K562 (cell line): ENCODE data around the gene CSTPP1. TPM values are rescaled to one million over a fixed set of nuclear protein-coding genes. Genes with fewer than 3 reads are reported as not detected.

Source experiments
- ATAC-seq: fragments of 200-7000 bp; cut with Tn5 transposase; 3 replicates; pipeline ENCODE4 v1.9.1; 2020; ENCODE audit warnings: moderate library complexity
- BruUV-seq: library from RNA; stranded (reverse); fragments of 400-500 nt; replicated peaks from 2 replicates; lab custom pipeline; 2021; lab: Mats Ljungman, UMichigan
- CTCF ChIA-PET: fragments of 300-600 bp; formaldehyde crosslinking; extraction: SDS; loops from one replicate; lab custom pipeline; 2021; ENCODE audit warnings: low intra/inter-chr PET ratio; lab: Yijun Ruan, JAX
- POLR2A ChIA-PET: fragments of 300-600, 350-650 bp; sonication (Branson Sonifier 250); formaldehyde crosslinking; extraction: SDS; loops from one replicate; lab custom pipeline; 2021; ENCODE audit warnings: antibody characterized with exemption, inconsistent platforms; lab: Yijun Ruan, JAX
- DNase-seq, 4 experiments: peaks; one replicate each; pipeline versions ENCODE4 v3.0.0 to v3.0.0-alpha.2; 2011 to 2018; ENCODE audit warnings: low spot score in 3 of 4, mixed read lengths in 3 of 4; ENCODE audit errors: extremely low read depth in 1 of 4
- FAIRE-seq: peaks from 2 replicates; lab custom pipeline; 2011; peaks lifted over from hg19 to GRCh38; lab: Jason Lieb, UNC
- H2AFZ ChIP-seq: 2 replicates; pipeline ENCODE4 v1.6.0; 2011; ENCODE audit warnings: low read depth, low read length, control low read depth, inconsistent platforms
- H3K27ac ChIP-seq: fragments of 200-600 bp; 3 replicates; pipeline ENCODE4 v1.8.0; 2011; ENCODE audit warnings: low read depth, mild to moderate bottlenecking, control low read depth, inconsistent platforms, low read length, moderate library complexity, mixed read lengths; ENCODE audit errors: extremely low read depth
- H3K27me3 ChIP-seq, 2 experiments: fragments of 300-600 bp in 1 of 2; 2 replicates in 1 of 2; 3 replicates in 1 of 2; pipeline versions ENCODE4 v1.6.0 to v1.8.0; 2011; ENCODE audit warnings: inconsistent platforms in 2 of 2, low read length in 2 of 2, mild to moderate bottlenecking in 1 of 2, mixed read lengths in 1 of 2, moderate library complexity in 1 of 2; ENCODE audit not compliant: control insufficient read depth in 2 of 2, insufficient read depth in 2 of 2
- H3K36me3 ChIP-seq: fragments of 300-600 bp; 3 replicates; pipeline ENCODE4 v1.8.0; 2011; ENCODE audit warnings: mild to moderate bottlenecking, low read length, inconsistent platforms; ENCODE audit not compliant: control insufficient read depth, insufficient read depth
- H3K4me1 ChIP-seq, 2 experiments: fragments of 200-600 bp in 1 of 2; replicated peaks in 1 of 2; 2 replicates in 1 of 2; 3 replicates in 1 of 2; pipeline versions ENCODE4 v1.5.1 to v1.8.0; 2011; ENCODE audit warnings: inconsistent platforms in 2 of 2, low read length in 2 of 2, mild to moderate bottlenecking in 1 of 2, mixed read lengths in 1 of 2, moderate library complexity in 1 of 2; ENCODE audit not compliant: control insufficient read depth in 2 of 2, insufficient read depth in 2 of 2
- H3K4me2 ChIP-seq: 2 replicates; pipeline ENCODE4 v1.6.1; 2011; ENCODE audit warnings: low read length, control low read depth, inconsistent platforms, mixed read lengths; ENCODE audit not compliant: insufficient read depth
- H3K4me3 ChIP-seq: fragments of 200-600 bp; sonication (generic), shearing (Covaris generic); 2 replicates; pipeline ENCODE4 v1.5.1; 2016; ENCODE audit warnings: control low read depth, inconsistent platforms
- H3K79me2 ChIP-seq: fragments of 200-600 bp; 3 replicates; pipeline ENCODE4 v1.8.0; 2011; ENCODE audit warnings: low read length, inconsistent platforms; ENCODE audit not compliant: control insufficient read depth, insufficient read depth
- H3K9ac ChIP-seq, 2 experiments: 2 replicates each; pipeline versions ENCODE4 v1.6.0 to v1.6.1; 2011; ENCODE audit warnings: low read depth in 2 of 2, low read length in 2 of 2, control low read depth in 1 of 2, inconsistent platforms in 1 of 2, mild to moderate bottlenecking in 1 of 2, mixed read lengths in 1 of 2; ENCODE audit not compliant: insufficient read depth in 1 of 2
- H3K9me1 ChIP-seq: one replicate; pipeline ENCODE4 v1.6.0; 2011; ENCODE audit warnings: inconsistent platforms, mild to moderate bottlenecking, low read length, moderate library complexity; ENCODE audit not compliant: control insufficient read depth, insufficient read depth
- H3K9me3 ChIP-seq: replicated peaks from 2 replicates; pipeline ENCODE4 v1.5.1; 2011; ENCODE audit warnings: low read depth, low read length, inconsistent platforms; ENCODE audit not compliant: control insufficient read depth, insufficient read depth
- H4K20me1 ChIP-seq: replicated peaks from 2 replicates; pipeline ENCODE4 v1.6.1; 2011; ENCODE audit warnings: low read length, inconsistent platforms, mixed read lengths; ENCODE audit not compliant: control insufficient read depth, insufficient read depth
- BRF2 ChIP-seq: IDR thresholded peaks from 3 replicates; pipeline ENCODE4 v1.6.1; 2011; ENCODE audit warnings: borderline replicate concordance, mild to moderate bottlenecking; ENCODE audit not compliant: insufficient read length, insufficient read depth
- CHD4 ChIP-seq: fragments of 200-600 bp; sonication (generic); IDR thresholded peaks from 3 replicates; pipeline ENCODE4 v1.6.1; 2012; ENCODE audit warnings: low read depth, mild to moderate bottlenecking, mixed read lengths, low read length, inconsistent platforms; ENCODE audit not compliant: insufficient read depth, insufficient replicate concordance, poor library complexity, severe bottlenecking
- EP400 ChIP-seq: fragments of 450-650 bp; IDR thresholded peaks from 2 replicates; pipeline ENCODE4 v1.6.1; 2017; ENCODE audit warnings: antibody characterized with exemption, mild to moderate bottlenecking, moderate library complexity
- IRF2 ChIP-seq: sonication (generic); formaldehyde crosslinking; IDR thresholded peaks from 2 replicates; pipeline ENCODE4 v1.8.1; 2022; ENCODE audit warnings: mild to moderate bottlenecking, missing genetic modification reagents
- PHF8 ChIP-seq: fragments of 200-600 bp; sonication (generic); IDR thresholded peaks from 2 replicates; pipeline ENCODE4 v1.6.1; 2012; ENCODE audit warnings: mixed run types, mild to moderate bottlenecking, inconsistent platforms, low read length, moderate library complexity, borderline replicate concordance
- RFX7 ChIP-seq: fragments of 250-450 bp; sonication (Bioruptor Pico); IDR thresholded peaks from 2 replicates; pipeline ENCODE4 v1.5.1; 2021; ENCODE audit warnings: mild to moderate bottlenecking
- SMAD3 ChIP-seq: fragments of 450-650 bp; formaldehyde crosslinking; conservative IDR thresholded peaks from 2 replicates; pipeline ENCODE4 v1.4.0; 2020; ENCODE audit warnings: mild to moderate bottlenecking
- STAT5A ChIP-seq: IDR thresholded peaks from 2 replicates; pipeline ENCODE4 v1.6.1; 2012; ENCODE audit warnings: low read length, inconsistent platforms, borderline replicate concordance
- ZMIZ1 ChIP-seq, 2 experiments: fragments of 150-350 bp in 1 of 2; IDR thresholded peaks; 2 replicates each; pipeline ENCODE4 v1.6.1; 2012 to 2016; ENCODE audit warnings: low read depth in 2 of 2, low read length in 2 of 2, mild to moderate bottlenecking in 1 of 2, moderate library complexity in 1 of 2
- ZNF12 ChIP-seq: sonication (generic); formaldehyde crosslinking; IDR thresholded peaks from 2 replicates; pipeline ENCODE4 v1.4.0; 2020; ENCODE audit warnings: mild to moderate bottlenecking, missing genetic modification reagents
- ZNF174 ChIP-seq: fragments of 250-450 bp; sonication (Bioruptor Pico); IDR thresholded peaks from 2 replicates; pipeline ENCODE4 v1.4.0; 2020; ENCODE audit warnings: mild to moderate bottlenecking
- WGBS: fragments of 100-300 bp; shearing (Covaris generic); methylation state at CpG from one replicate; pipeline ENCODE4 v1.1.6; 2016; ENCODE audit warnings: low coverage, mixed read lengths; ENCODE audit not compliant: insufficient coverage; ENCODE audit errors: missing lambda C conversion rate; 5-methylcytosine and 5-hydroxymethylcytosine counted together
- in situ Hi-C: fragments of 300-500 bp; cut with MboI; formaldehyde crosslinking; loops from 4 replicates; pipeline ENCODE4 v1.15.0; 2018; ENCODE audit warnings: inconsistent platforms, mixed read lengths
- intact Hi-C: fragments of 100-400 bp; cut with micrococcal nuclease; formaldehyde crosslinking; loops from 2 replicates; pipeline ENCODE4 v1.14.2; 2022
- polyA plus RNA-seq, 8 experiments: library from polyadenylated mRNA; depleted of rRNA in 4 of 8; stranded (reverse) in 5 of 8; unstranded in 3 of 8; fragments of >200 nt; fragmentation: Nextera tagmentation in 2 of 8; fragmentation: Illumina TruSeq in 1 of 8; extraction: Ambion mirVana in 2 of 8; extraction: Trizol in 1 of 8; gene quantifications; 2 replicates each; pipeline versions ENCODE4 v1.2.1 to v1.2.3, GENCODE V29; 2011 to 2014; ENCODE audit warnings: inconsistent platforms in 1 of 8, missing spikeins in 1 of 8
- total RNA-seq, 7 experiments: library from RNA; depleted of rRNA in 6 of 7; stranded (reverse); fragments of >200 nt in 6 of 7; fragmentation: Illumina TruSeq in 2 of 7; extraction: Trizol in 2 of 7; gene quantifications; 2 replicates each; pipeline versions ENCODE4 v1.2.1 to v1.2.3, GENCODE V29; 2011 to 2021; ENCODE audit warnings: low replicate concordance in 1 of 7
- TF ChIP-seq, protein P1 (sequence below): fragments of 450-650 bp; IDR thresholded peaks from 2 replicates; pipeline ENCODE4 v1.6.1; 2016
- TF ChIP-seq, protein P2 (sequence below): fragments of 250-450 bp; sonication (Bioruptor Pico); IDR thresholded peaks from 2 replicates; pipeline ENCODE4 v1.5.1; 2021; ENCODE audit warnings: mild to moderate bottlenecking

CSTPP1 gene
- total and polyA plus RNA-seq, 9 of the 15 experiments (the other 6 are each of a cell fraction or from before 2014, with no cell fraction given): 6.5 to 17.8 (median 9.2) TPM

DNA sequence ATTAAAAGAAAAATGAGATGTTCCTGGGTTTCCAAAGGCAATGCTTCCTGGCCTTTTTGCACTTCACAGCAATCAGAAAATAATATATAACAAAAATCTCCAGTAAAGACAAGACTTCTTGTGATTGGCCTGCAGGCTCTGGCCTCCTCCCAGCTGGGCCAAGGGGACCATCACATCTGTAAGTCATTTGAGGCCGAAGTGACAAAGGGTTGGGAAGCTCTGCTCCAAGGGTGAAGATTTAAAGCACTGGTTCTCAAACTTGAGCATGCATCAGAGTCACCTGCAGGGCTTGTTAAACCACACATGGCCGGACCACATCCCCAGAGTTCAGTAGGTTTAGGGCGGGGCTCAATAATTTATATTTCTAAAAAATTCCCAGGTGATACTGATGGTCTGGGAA is 208.0 kb downstream of the CSTPP1 start:
- FAIRE-seq (no peak), ATAC-seq (no peak), DNase-seq (no peak)
- no peak overlapping the region for H3K9ac ChIP-seq
- intact Hi-C loops (no loop called here), in situ Hi-C loops (no loop called here)
- no peaks in the 10 kb centered on the region; a peak in 1 of 5 replicates for H3K4me1 ChIP-seq
- CTCF ChIA-PET: interaction anchor here (0.5 kb wide), 1 partner anchor 113 kb away, joined by 4 read pairs; no protein-coding TSS in a partner anchor
- no peaks in the 10 kb centered on the region for H3K9me1 ChIP-seq
- POLR2A ChIA-PET: interaction anchor here (0.9 kb wide), 3 partner anchors 8 to 30 kb away, joined by 3 read pairs; no protein-coding TSS in a partner anchor
- no peak overlapping the region for H3K4me3 ChIP-seq
- H2AFZ ChIP-seq: no peak overlapping the region
- H3K4me2 ChIP-seq: no peak overlapping the region
- no peaks in the 10 kb centered on the region for H3K9me3 ChIP-seq
- H3K79me2 ChIP-seq: no peaks in the 10 kb centered on the region
- no TSS peak for BruUV-seq
- no peaks in the 10 kb centered on the region for H4K20me1 ChIP-seq
- no peak overlapping the region for H3K27ac ChIP-seq
- 47% methylated on average over 3 of the region's 3 CpGs for WGBS
- H3K27me3 ChIP-seq: no peaks in the 10 kb centered on the region
- no peaks in the 10 kb centered on the region for H3K36me3 ChIP-seq
- TF ChIP-seq BRF2 (no peak), ZNF174 (CRISPR knock-in tag) (no peak), SMAD3 (CRISPR knock-in tag) (no peak), PHF8 (no peak), ZNF12 (CRISPR knock-in tag) (no peak), CHD4 (no peak), ZMIZ1 (IDR thresholded peaks at IDR 0.05; ENCODE audit: low read depth in 2 of 2, low read length in 2 of 2) (no peak), RFX7 (CRISPR knock-in tag) (no peak), STAT5A (no peak), IRF2 (CRISPR knock-in tag) (no peak), EP400 (no peak)
- TF ChIP-seq, protein P1, sequence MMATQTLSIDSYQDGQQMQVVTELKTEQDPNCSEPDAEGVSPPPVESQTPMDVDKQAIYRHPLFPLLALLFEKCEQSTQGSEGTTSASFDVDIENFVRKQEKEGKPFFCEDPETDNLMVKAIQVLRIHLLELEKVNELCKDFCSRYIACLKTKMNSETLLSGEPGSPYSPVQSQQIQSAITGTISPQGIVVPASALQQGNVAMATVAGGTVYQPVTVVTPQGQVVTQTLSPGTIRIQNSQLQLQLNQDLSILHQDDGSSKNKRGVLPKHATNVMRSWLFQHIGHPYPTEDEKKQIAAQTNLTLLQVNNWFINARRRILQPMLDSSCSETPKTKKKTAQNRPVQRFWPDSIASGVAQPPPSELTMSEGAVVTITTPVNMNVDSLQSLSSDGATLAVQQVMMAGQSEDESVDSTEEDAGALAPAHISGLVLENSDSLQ: no peak
- TF ChIP-seq, protein P2, sequence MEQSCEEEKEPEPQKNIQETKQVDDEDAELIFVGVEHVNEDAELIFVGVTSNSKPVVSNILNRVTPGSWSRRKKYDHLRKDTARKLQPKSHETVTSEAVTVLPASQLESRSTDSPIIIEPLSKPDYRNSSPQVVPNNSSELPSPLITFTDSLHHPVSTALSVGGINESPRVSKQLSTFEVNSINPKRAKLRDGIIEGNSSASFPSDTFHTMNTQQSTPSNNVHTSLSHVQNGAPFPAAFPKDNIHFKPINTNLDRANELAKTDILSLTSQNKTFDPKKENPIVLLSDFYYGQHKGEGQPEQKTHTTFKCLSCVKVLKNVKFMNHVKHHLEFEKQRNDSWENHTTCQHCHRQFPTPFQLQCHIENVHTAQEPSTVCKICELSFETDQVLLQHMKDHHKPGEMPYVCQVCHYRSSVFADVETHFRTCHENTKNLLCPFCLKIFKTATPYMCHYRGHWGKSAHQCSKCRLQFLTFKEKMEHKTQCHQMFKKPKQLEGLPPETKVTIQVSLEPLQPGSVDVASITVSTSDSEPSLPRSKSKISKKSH: no peak
